Measurements from ENCODE around the gene RNF146.

Gene RNF146

DNA sequence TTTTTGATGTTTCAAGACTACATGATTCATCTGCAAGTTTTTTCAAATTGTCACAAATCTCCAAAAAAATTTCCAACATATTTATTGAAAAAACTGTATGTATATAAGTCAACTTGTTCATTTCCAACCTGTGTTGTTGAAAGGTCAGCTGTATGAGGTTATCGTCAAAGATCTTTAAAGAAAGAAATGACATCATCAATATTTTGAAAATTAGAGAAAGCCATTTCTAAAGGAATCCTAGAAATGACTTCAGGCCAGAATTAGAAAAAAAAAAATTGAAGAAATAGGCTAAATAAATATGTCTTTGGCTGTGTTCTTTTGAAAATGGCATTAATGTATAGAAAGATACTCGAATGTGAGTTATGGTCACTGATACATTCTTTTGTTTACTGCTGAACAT, 6.8 kb downstream of the RNF146 start:
- H3K4me1 ChIP-seq (ENCODE audit: insufficient read depth, low read length), result peaks cover 11% of the 10 kb centered on the region
- DNase-seq (no peak), ATAC-seq (ENCODE audit: insufficient read depth, low read depth) (no peak)
- H3K27ac ChIP-seq (ENCODE audit: low read length), result no peak overlapping the region
- H3K9me3 ChIP-seq (ENCODE audit: insufficient read depth, low read length, severe bottlenecking), result no peaks in the 10 kb centered on the region
- H3K4me3 ChIP-seq (ENCODE audit: low read depth in 1 of 2, low read length in 2 of 2), result no peak overlapping the region
- no peak overlapping the region for H2AFZ ChIP-seq (ENCODE audit: low read depth, low read length)
- peaks cover 67% of the 10 kb centered on the region for H3K79me2 ChIP-seq (ENCODE audit: insufficient read depth, low read length)
- H3K4me2 ChIP-seq (ENCODE audit: insufficient read depth, low read length), result no peak overlapping the region
- no peaks in the 10 kb centered on the region for H3K36me3 ChIP-seq (ENCODE audit: insufficient read depth, low read length)
- no peaks in the 10 kb centered on the region for H3K27me3 ChIP-seq (ENCODE audit: insufficient read depth, low read length, poor library complexity)
- peaks cover 26% of the 10 kb centered on the region; the same call in 1 of the 2 replicates for H4K20me1 ChIP-seq (ENCODE audit: insufficient read depth, low read length)
- no peak overlapping the region for H3K9ac ChIP-seq (ENCODE audit: low read depth, low read length)
- TF ChIP-seq, protein P1, sequence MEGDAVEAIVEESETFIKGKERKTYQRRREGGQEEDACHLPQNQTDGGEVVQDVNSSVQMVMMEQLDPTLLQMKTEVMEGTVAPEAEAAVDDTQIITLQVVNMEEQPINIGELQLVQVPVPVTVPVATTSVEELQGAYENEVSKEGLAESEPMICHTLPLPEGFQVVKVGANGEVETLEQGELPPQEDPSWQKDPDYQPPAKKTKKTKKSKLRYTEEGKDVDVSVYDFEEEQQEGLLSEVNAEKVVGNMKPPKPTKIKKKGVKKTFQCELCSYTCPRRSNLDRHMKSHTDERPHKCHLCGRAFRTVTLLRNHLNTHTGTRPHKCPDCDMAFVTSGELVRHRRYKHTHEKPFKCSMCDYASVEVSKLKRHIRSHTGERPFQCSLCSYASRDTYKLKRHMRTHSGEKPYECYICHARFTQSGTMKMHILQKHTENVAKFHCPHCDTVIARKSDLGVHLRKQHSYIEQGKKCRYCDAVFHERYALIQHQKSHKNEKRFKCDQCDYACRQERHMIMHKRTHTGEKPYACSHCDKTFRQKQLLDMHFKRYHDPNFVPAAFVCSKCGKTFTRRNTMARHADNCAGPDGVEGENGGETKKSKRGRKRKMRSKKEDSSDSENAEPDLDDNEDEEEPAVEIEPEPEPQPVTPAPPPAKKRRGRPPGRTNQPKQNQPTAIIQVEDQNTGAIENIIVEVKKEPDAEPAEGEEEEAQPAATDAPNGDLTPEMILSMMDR (IDR thresholded peaks at IDR 0.05; ENCODE audit: borderline replicate concordance, extremely low read depth, low read length, poor library complexity, severe bottlenecking), result no peak
- no peak for TF ChIP-seq EZH2 (IDR thresholded peaks at IDR 0.05; ENCODE audit: borderline replicate concordance, low read depth, low read length, severe bottlenecking)

DNA sequence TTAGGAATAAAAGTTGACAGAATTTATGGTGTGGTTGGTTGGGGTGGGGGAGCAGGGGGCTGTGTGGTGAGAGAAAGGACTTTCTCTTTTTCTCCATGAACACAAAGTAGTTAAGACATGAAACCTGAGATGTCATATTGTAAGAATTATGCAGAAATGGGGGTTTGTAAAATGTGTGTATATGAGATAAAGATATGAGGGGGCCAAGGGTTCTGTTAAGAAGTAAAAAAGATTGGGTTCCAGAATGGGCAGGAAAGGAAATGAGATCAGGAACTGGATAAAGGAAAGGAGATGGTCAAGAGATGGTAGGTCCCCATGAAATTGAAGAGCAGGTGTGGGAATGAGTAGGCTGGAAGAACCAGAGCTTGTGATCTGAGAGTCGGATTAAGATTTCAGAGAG, 9.7 kb downstream of the RNF146 start:
- no peaks in the 10 kb centered on the region for H3K4me1 ChIP-seq (ENCODE audit: insufficient read depth, low read length)
- no peak overlapping the region for H3K4me3 ChIP-seq (ENCODE audit: low read depth in 1 of 2, low read length in 2 of 2)
- no peak overlapping the region for H3K9ac ChIP-seq (ENCODE audit: low read depth, low read length)
- no peak overlapping the region for H3K27ac ChIP-seq (ENCODE audit: low read length)
- no peak for TF ChIP-seq EZH2 (IDR thresholded peaks at IDR 0.05; ENCODE audit: borderline replicate concordance, low read depth, low read length, severe bottlenecking)
- TF ChIP-seq, protein P1 (IDR thresholded peaks at IDR 0.05; ENCODE audit: borderline replicate concordance, extremely low read depth, low read length, poor library complexity, severe bottlenecking), result no peak
- H3K4me2 ChIP-seq (ENCODE audit: insufficient read depth, low read length), result no peak overlapping the region
- peaks cover 23% of the 10 kb centered on the region; the same call in 1 of the 2 replicates for H4K20me1 ChIP-seq (ENCODE audit: insufficient read depth, low read length)
- H3K36me3 ChIP-seq (ENCODE audit: insufficient read depth, low read length), result peaks cover 2% of the 10 kb centered on the region; the same call in 1 of the 2 replicates
- ATAC-seq (ENCODE audit: insufficient read depth, low read depth) (no peak), DNase-seq (no peak)
- H3K9me3 ChIP-seq (ENCODE audit: insufficient read depth, low read length, severe bottlenecking), result no peaks in the 10 kb centered on the region
- no peaks in the 10 kb centered on the region for H3K27me3 ChIP-seq (ENCODE audit: insufficient read depth, low read length, poor library complexity)
- no peak overlapping the region for H2AFZ ChIP-seq (ENCODE audit: low read depth, low read length)
- peaks cover 39% of the 10 kb centered on the region for H3K79me2 ChIP-seq (ENCODE audit: insufficient read depth, low read length)

DNA sequence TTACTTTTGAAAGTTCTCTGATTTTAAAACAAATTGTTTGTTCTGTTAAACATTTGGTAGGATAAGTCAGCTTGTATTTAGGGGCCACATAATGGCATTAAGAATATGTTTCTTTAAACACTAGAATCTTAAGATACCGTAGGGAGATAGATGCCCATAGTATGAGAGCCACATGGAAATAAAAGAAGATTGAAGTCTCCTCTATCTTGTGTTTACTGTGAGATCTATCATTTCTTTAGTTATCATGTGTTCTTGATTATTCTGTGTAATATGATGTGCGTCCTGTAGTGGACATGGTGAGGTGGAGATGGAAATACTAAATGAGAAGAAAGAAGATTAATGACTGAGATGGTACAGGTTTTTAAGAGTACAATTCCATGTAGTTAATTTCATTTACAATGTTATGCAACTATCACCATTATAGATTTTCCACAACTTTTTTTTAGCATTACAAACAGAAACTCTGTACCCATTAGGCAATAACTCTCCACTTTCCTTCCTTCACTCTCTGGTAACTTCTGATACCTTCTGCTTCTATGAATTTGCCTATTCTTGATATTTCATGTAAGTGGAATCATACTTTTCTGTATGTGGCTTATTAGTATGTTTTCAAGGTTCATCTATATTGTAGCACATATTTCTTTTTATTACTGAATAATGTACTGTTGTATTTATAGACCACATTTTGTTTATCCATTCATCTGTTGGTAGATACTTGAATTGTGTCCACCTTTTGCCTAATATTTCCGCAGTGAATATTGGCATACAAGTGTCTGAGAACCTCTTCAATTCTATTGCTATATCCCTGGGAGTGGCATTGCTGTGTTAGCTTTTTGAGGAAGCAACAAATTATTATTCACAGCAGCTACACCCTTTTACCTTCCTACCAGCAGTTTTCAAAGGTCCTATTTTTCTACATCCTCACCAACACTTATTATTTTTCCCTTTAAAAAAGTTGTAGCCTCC, 11.5 kb downstream of the RNF146 start:
- Histone ChIP-seq H3K36me3 (ENCODE audit: insufficient read depth, low read length) (peaks cover 11% of the 10 kb centered on the region; the same call in 1 of the 2 replicates), H3K27ac (ENCODE audit: low read length) (no peak overlapping the region), H3K9ac (ENCODE audit: low read depth, low read length) (no peak overlapping the region), H3K4me3 (ENCODE audit: low read depth in 1 of 2, low read length in 2 of 2) (no peak overlapping the region), H3K4me1 (ENCODE audit: insufficient read depth, low read length) (no peaks in the 10 kb centered on the region), H3K4me2 (ENCODE audit: insufficient read depth, low read length) (no peak overlapping the region), H2AFZ (ENCODE audit: low read depth, low read length) (no peak overlapping the region), H3K9me3 (ENCODE audit: insufficient read depth, low read length, severe bottlenecking) (no peaks in the 10 kb centered on the region), H4K20me1 (ENCODE audit: insufficient read depth, low read length) (peaks cover 11% of the 10 kb centered on the region; the same call in 1 of the 2 replicates), H3K27me3 (ENCODE audit: insufficient read depth, low read length, poor library complexity) (no peaks in the 10 kb centered on the region), H3K79me2 (ENCODE audit: insufficient read depth, low read length) (peaks cover 21% of the 10 kb centered on the region)
- ATAC-seq (ENCODE audit: insufficient read depth, low read depth) (no peak), DNase-seq (no peak)
- no peak for TF ChIP-seq EZH2 (IDR thresholded peaks at IDR 0.05; ENCODE audit: borderline replicate concordance, low read depth, low read length, severe bottlenecking)
- TF ChIP-seq, protein P1 (IDR thresholded peaks at IDR 0.05; ENCODE audit: borderline replicate concordance, extremely low read depth, low read length, poor library complexity, severe bottlenecking), result no peak

Measured in DND-41 (cell line).